ENCODE measurements around the gene BSDC1. TPM values are rescaled to one million over a fixed set of nuclear protein-coding genes. Genes with fewer than 3 reads are reported as not detected.

Gene BSDC1
- total and polyA plus RNA-seq, 2 donors (not counting 1 experiment from before 2014, with no cell fraction given): 42.4 to 55.5 TPM

GRCh38 chr1:32346532-32347157 lies 47.6 kb downstream of the BSDC1 start:
- Histone ChIP-seq H3K4me1 (ENCODE audit: control insufficient read depth, extremely low read depth, insufficient read depth, low read length) (peaks cover 4% of the 10 kb centered on the region), H2AFZ (ENCODE audit: low read length) (no peak overlapping the region), H3K27ac (ENCODE audit: insufficient read depth, low read length) (no peak overlapping the region), H4K20me1 (ENCODE audit: control insufficient read depth, extremely low read depth, insufficient read depth, low read length) (no peaks in the 10 kb centered on the region), H3K79me2 (ENCODE audit: control insufficient read depth, insufficient read depth, low read length) (no peaks in the 10 kb centered on the region), H3K9me3 (ENCODE audit: control insufficient read depth, insufficient read depth, low read depth, low read length) (no peaks in the 10 kb centered on the region), H3K4me2 (ENCODE audit: extremely low read depth, insufficient read depth, low read length) (no peak overlapping the region), H3K27me3 (ENCODE audit: control insufficient read depth, insufficient read depth, low read length) (no peaks in the 10 kb centered on the region), H3K36me3 (ENCODE audit: control insufficient read depth, insufficient read depth, low read length) (no peaks in the 10 kb centered on the region), H3K4me3 (replicated peaks in 1 of 4; ENCODE audit: control extremely low read depth in 1 of 4, insufficient read depth in 1 of 4, low read depth in 3 of 4, low read length in 4 of 4) (no peak overlapping the region), H3K9ac (ENCODE audit: insufficient read depth, low read length) (no peak overlapping the region)
- DNase-seq (ENCODE audit: low read depth in 2 of 2): no peak
- TF ChIP-seq CTCF (conservative IDR thresholded peaks at IDR 0.05 in 1 of 2, IDR thresholded peaks at IDR 0.05 in 1 of 2; ENCODE audit: low read depth in 1 of 2, low read length in 2 of 2): no peak
- no peak for TF ChIP-seq EZH2 (IDR thresholded peaks at IDR 0.05; ENCODE audit: low read length, missing control alignments)

GRCh38 chr1:32345289-32345827 lies 48.9 kb downstream of the BSDC1 start:
- peak; percentile 56 for DNase-seq (ENCODE audit: low read depth in 2 of 2)
- no peak overlapping the region for H2AFZ ChIP-seq (ENCODE audit: low read length)
- H3K4me3 ChIP-seq (replicated peaks in 1 of 4; ENCODE audit: control extremely low read depth in 1 of 4, insufficient read depth in 1 of 4, low read depth in 3 of 4, low read length in 4 of 4): no peak overlapping the region
- peaks cover 4% of the 10 kb centered on the region for H3K4me1 ChIP-seq (ENCODE audit: control insufficient read depth, extremely low read depth, insufficient read depth, low read length)
- H3K27me3 ChIP-seq (ENCODE audit: control insufficient read depth, insufficient read depth, low read length): no peaks in the 10 kb centered on the region
- H3K36me3 ChIP-seq (ENCODE audit: control insufficient read depth, insufficient read depth, low read length): no peaks in the 10 kb centered on the region
- no peaks in the 10 kb centered on the region for H3K9me3 ChIP-seq (ENCODE audit: control insufficient read depth, insufficient read depth, low read depth, low read length)
- H4K20me1 ChIP-seq (ENCODE audit: control insufficient read depth, extremely low read depth, insufficient read depth, low read length): no peaks in the 10 kb centered on the region
- H3K79me2 ChIP-seq (ENCODE audit: control insufficient read depth, insufficient read depth, low read length): no peaks in the 10 kb centered on the region
- no peak overlapping the region for H3K27ac ChIP-seq (ENCODE audit: insufficient read depth, low read length)
- no peak for TF ChIP-seq CTCF (conservative IDR thresholded peaks at IDR 0.05 in 1 of 2, IDR thresholded peaks at IDR 0.05 in 1 of 2; ENCODE audit: low read depth in 1 of 2, low read length in 2 of 2)
- TF ChIP-seq EZH2 (IDR thresholded peaks at IDR 0.05; ENCODE audit: low read length, missing control alignments): no peak
- no peak overlapping the region for H3K4me2 ChIP-seq (ENCODE audit: extremely low read depth, insufficient read depth, low read length)
- H3K9ac ChIP-seq (ENCODE audit: insufficient read depth, low read length): no peak overlapping the region

- no peaks in the 10 kb centered on the region for H4K20me1 ChIP-seq (ENCODE audit: control insufficient read depth, extremely low read depth, insufficient read depth, low read length)
- no peak for DNase-seq (ENCODE audit: low read depth in 2 of 2)
- no peak overlapping the region for H3K9ac ChIP-seq (ENCODE audit: insufficient read depth, low read length)
- TF ChIP-seq CTCF (conservative IDR thresholded peaks at IDR 0.05 in 1 of 2, IDR thresholded peaks at IDR 0.05 in 1 of 2; ENCODE audit: low read depth in 1 of 2, low read length in 2 of 2): no peak
- no peaks in the 10 kb centered on the region for H3K9me3 ChIP-seq (ENCODE audit: control insufficient read depth, insufficient read depth, low read depth, low read length)
- no peak overlapping the region for H2AFZ ChIP-seq (ENCODE audit: low read length)
- no peaks in the 10 kb centered on the region for H3K36me3 ChIP-seq (ENCODE audit: control insufficient read depth, insufficient read depth, low read length)
- no peak overlapping the region for H3K4me2 ChIP-seq (ENCODE audit: extremely low read depth, insufficient read depth, low read length)
- no peaks in the 10 kb centered on the region for H3K79me2 ChIP-seq (ENCODE audit: control insufficient read depth, insufficient read depth, low read length)
- no peaks in the 10 kb centered on the region for H3K4me1 ChIP-seq (ENCODE audit: control insufficient read depth, extremely low read depth, insufficient read depth, low read length)
- no peaks in the 10 kb centered on the region for H3K27me3 ChIP-seq (ENCODE audit: control insufficient read depth, insufficient read depth, low read length)
- no peak overlapping the region for H3K4me3 ChIP-seq (replicated peaks in 1 of 4; ENCODE audit: control extremely low read depth in 1 of 4, insufficient read depth in 1 of 4, low read depth in 3 of 4, low read length in 4 of 4)
- no peak overlapping the region for H3K27ac ChIP-seq (ENCODE audit: insufficient read depth, low read length)
Measured at GRCh38 chr1:32342704-32343103, 51.5 kb downstream of the BSDC1 start.

Data from fibroblast of lung (primary cell).